CD14-positive monocyte (primary cell): Measurements from ENCODE around the gene WDR18. TPM values are rescaled to one million over a fixed set of nuclear protein-coding genes. Genes with fewer than 3 reads are reported as not detected.
"Not testable (repeated sequence)": the region's sequence is repeated elsewhere in the genome, so short reads cannot be mapped to it uniquely, and the experiment has no call there.

Experiments
- DNase-seq, 3 donors: peaks; one replicate each; pipeline ENCODE4 v3.0.0-alpha.2; 2011 to 2022
- H2AFZ ChIP-seq: 2 replicates; pipeline ENCODE4 v1.6.0; 2012; ENCODE audit warnings: mild to moderate bottlenecking, low read depth, low read length, inconsistent platforms; ENCODE audit not compliant: insufficient read depth, poor library complexity, severe bottlenecking
- H3K27ac ChIP-seq, 2 donors: 1 replicate in 1 of 2; 2 replicates in 1 of 2; pipeline ENCODE4 v1.5.1; 2012 to 2013; ENCODE audit warnings: low read length in 2 of 2, control low read depth in 1 of 2, inconsistent platforms in 1 of 2, low read depth in 1 of 2, mild to moderate bottlenecking in 1 of 2
- H3K27me3 ChIP-seq, 2 donors: one replicate each; pipeline versions ENCODE4 v1.6.0 to v1.6.1; 2011 to 2013; ENCODE audit warnings: low read length in 2 of 2; ENCODE audit not compliant: control insufficient read depth in 2 of 2, insufficient read depth in 2 of 2
- H3K36me3 ChIP-seq, 2 donors: replicated peaks in 1 of 2; 1 replicate in 1 of 2; 2 replicates in 1 of 2; pipeline versions ENCODE4 v1.5.1 to v1.6.1; 2012 to 2013; ENCODE audit warnings: low read length in 2 of 2, control low read depth in 1 of 2, inconsistent platforms in 1 of 2, mild to moderate bottlenecking in 1 of 2; ENCODE audit not compliant: insufficient read depth in 2 of 2, control insufficient read depth in 1 of 2
- H3K4me1 ChIP-seq, 2 donors: 1 replicate in 1 of 2; 2 replicates in 1 of 2; pipeline versions ENCODE4 v1.5.1 to v1.6.1; 2012 to 2013; ENCODE audit warnings: low read length in 2 of 2, control low read depth in 1 of 2, inconsistent platforms in 1 of 2, mild to moderate bottlenecking in 1 of 2, moderate library complexity in 1 of 2; ENCODE audit not compliant: insufficient read depth in 2 of 2, control insufficient read depth in 1 of 2
- H3K4me2 ChIP-seq: replicated peaks from 2 replicates; pipeline ENCODE3; 2012; ENCODE audit warnings: low read length, moderate library complexity, mild to moderate bottlenecking; ENCODE audit not compliant: poor library complexity, severe bottlenecking; ENCODE audit errors: extremely low read depth
- H3K4me3 ChIP-seq, 3 experiments: fragments of 200-600 bp in 1 of 3; sonication (generic) in 1 of 3; replicated peaks in 1 of 3; 1 replicate in 2 of 3; 2 replicates in 1 of 3; pipeline ENCODE4 v1.5.1; 2011 to 2013; ENCODE audit warnings: low read length in 3 of 3, mild to moderate bottlenecking in 3 of 3, control low read depth in 2 of 3, low read depth in 2 of 3, inconsistent platforms in 1 of 3, moderate library complexity in 1 of 3
- H3K79me2 ChIP-seq: 2 replicates; pipeline ENCODE4 v1.6.0; 2012; ENCODE audit warnings: mild to moderate bottlenecking, control low read depth, inconsistent platforms, low read length, moderate library complexity; ENCODE audit not compliant: insufficient read depth
- H3K9ac ChIP-seq: 2 replicates; pipeline ENCODE4 v1.6.0; 2017; ENCODE audit warnings: low read length, mild to moderate bottlenecking; ENCODE audit not compliant: insufficient read depth, poor library complexity, severe bottlenecking
- H3K9me3 ChIP-seq, 2 donors: replicated peaks in 1 of 2; 1 replicate in 1 of 2; 2 replicates in 1 of 2; pipeline versions ENCODE4 v1.5.1 to v1.6.1; 2012 to 2013; ENCODE audit warnings: low read length in 2 of 2, control low read depth in 1 of 2; ENCODE audit not compliant: control insufficient read depth in 1 of 2, insufficient read depth in 1 of 2
- H4K20me1 ChIP-seq: 2 replicates; pipeline ENCODE4 v1.6.0; 2012; ENCODE audit warnings: mild to moderate bottlenecking, low read length, control low read depth, moderate library complexity; ENCODE audit not compliant: insufficient read depth
- H3K27ac Mint-ChIP-seq, 7 donors: one replicate each; pipeline ENCODE4 v1.8.0; 2020; ENCODE audit warnings: mild to moderate bottlenecking in 7 of 7, mixed read lengths in 7 of 7, moderate library complexity in 6 of 7, inconsistent platforms in 2 of 7
- H3K27me3 Mint-ChIP-seq, 3 donors: one replicate each; pipeline ENCODE4 v1.8.0; 2021 to 2022; ENCODE audit warnings: low read depth in 3 of 3, mild to moderate bottlenecking in 3 of 3, mixed read lengths in 3 of 3, moderate library complexity in 3 of 3, inconsistent platforms in 1 of 3
- H3K36me3 Mint-ChIP-seq, 2 donors: one replicate each; pipeline ENCODE4 v1.8.0; 2020; ENCODE audit warnings: mixed read lengths in 2 of 2, inconsistent platforms in 1 of 2, mild to moderate bottlenecking in 1 of 2
- H3K4me1 Mint-ChIP-seq: one replicate; pipeline ENCODE4 v1.8.0; 2020; ENCODE audit warnings: mild to moderate bottlenecking, mixed read lengths
- H3K4me3 Mint-ChIP-seq, 2 donors: one replicate each; pipeline ENCODE4 v1.8.0; 2020; ENCODE audit warnings: mild to moderate bottlenecking in 2 of 2, mixed read lengths in 2 of 2, moderate library complexity in 1 of 2
- H3K9me3 Mint-ChIP-seq, 7 donors: one replicate each; pipeline ENCODE4 v1.8.0; 2020 to 2022; ENCODE audit warnings: mixed read lengths in 7 of 7, mild to moderate bottlenecking in 6 of 7, moderate library complexity in 6 of 7, inconsistent platforms in 2 of 7
- CTCF ChIP-seq: fragments of 200-600 bp; IDR thresholded peaks from one replicate; pipeline ENCODE4 v1.8.0; 2022; ENCODE audit warnings: antibody characterized with exemption, mild to moderate bottlenecking
- WGBS: methylation state at CpG from one replicate; pipeline ENCODE4 v1.1.5; 2013; ENCODE audit warnings: missing lambda C conversion rate; ENCODE audit not compliant: insufficient coverage; 5-methylcytosine and 5-hydroxymethylcytosine counted together
- intact Hi-C, 2 donors: fragments of 100-400 bp; cut with micrococcal nuclease; formaldehyde crosslinking; loops; one replicate each; pipeline versions ENCODE4 v1.15.0 to v1.15.1; 2023
- polyA plus RNA-seq, 3 donors: library from polyadenylated mRNA; depleted of rRNA in 1 of 3; unstranded in 2 of 3; stranded (reverse) in 1 of 3; fragments of 300-500 nt in 2 of 3; fragments of >200 nt in 1 of 3; fragmentation: Illumina TruSeq in 2 of 3; gene quantifications; 1 replicate in 2 of 3; 2 replicates in 1 of 3; pipeline ENCODE4 v1.2.3, GENCODE V29; 2012 to 2021

Gene WDR18
- polyA plus RNA-seq, 3 donors: 21.3 to 52.7 (median 49.9) TPM

- intact Hi-C loops: loop anchor here in 1 of 2 donors (2.0 to 10.0 kb wide), 3 partner anchors 20 to 84 kb away; partner anchors contain the start of genes ABCA7, ARHGAP45 and GPX4
- TF ChIP-seq CTCF: no peak
- H3K27me3 Mint-ChIP-seq: no peaks in the 10 kb centered on the region
- no peaks in the 10 kb centered on the region for H3K9me3 ChIP-seq
- H3K36me3 ChIP-seq: peaks cover 0 to 8% of the 10 kb centered on the region in 2 donors
- peak within 1 kb of the TSS; percentile 97 for H3K4me2 ChIP-seq
- peak within 1 kb of the TSS; percentile 84 to 99 for H3K27ac ChIP-seq
- peaks cover 50% of the 10 kb centered on the region for H3K79me2 ChIP-seq
- H3K4me3 Mint-ChIP-seq: peak within 1 kb of the TSS; percentile 88 to 94
- peak within 1 kb of the TSS; percentile 95 to 99 (median 98) for H3K27ac Mint-ChIP-seq
- H3K4me1 Mint-ChIP-seq: peaks cover 46% of the 10 kb centered on the region
- peak within 1 kb of the TSS; percentile 45 to 96 (median 96) for H3K4me3 ChIP-seq
- peaks cover 48% of the 10 kb centered on the region for H4K20me1 ChIP-seq
- DNase-seq: peak; percentile 95 to 98 (median 97)
- peak within 1 kb of the TSS; percentile 91 for H3K9ac ChIP-seq
- H3K36me3 Mint-ChIP-seq: peaks cover 2 to 16% of the 10 kb centered on the region in 2 donors
- H3K9me3 Mint-ChIP-seq: no peaks in the 10 kb centered on the region
- no peaks in the 10 kb centered on the region for H3K27me3 ChIP-seq
- under 1% methylated on average over 48 of the region's 68 CpGs for WGBS
- peaks cover 53 to 55% of the 10 kb centered on the region in 2 donors for H3K4me1 ChIP-seq
- H2AFZ ChIP-seq: peak within 1 kb of the TSS; percentile 51
These were observed 36.8 kb downstream of the WDR18 start, which contains the start of gene TMEM259 for GRCh38 chr19:1020868-1021425. Gene TMEM259, minus strand, starts transcription at chr19:1021123. Its CDS starts 127 bp downstream, at chr19:1020996.

DNA sequence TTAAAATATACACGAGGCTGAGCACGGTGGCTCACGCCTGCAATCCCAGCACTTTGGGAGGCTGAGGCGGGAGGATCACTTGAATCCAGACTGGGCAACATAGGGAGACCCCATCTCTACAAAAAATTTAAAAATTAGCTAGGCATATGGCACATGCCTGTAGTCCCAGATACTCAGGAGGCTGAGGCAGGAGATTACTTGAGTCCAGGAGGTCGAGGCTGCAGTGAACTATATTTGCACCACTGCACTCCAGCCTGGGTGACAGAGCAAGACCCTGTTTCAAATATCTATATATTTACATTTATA is 39.7 kb downstream of the WDR18 start:
- H3K4me3 Mint-ChIP-seq, H3K27me3 ChIP-seq, H3K4me3 ChIP-seq, H3K9me3 ChIP-seq, H3K4me2 ChIP-seq, H3K36me3 Mint-ChIP-seq, DNase-seq, H3K36me3 ChIP-seq, H3K27me3 Mint-ChIP-seq, H3K9ac ChIP-seq, H2AFZ ChIP-seq, H3K9me3 Mint-ChIP-seq, H3K27ac ChIP-seq: not testable (repeated sequence)
- 96% methylated on average over 4 of the region's 5 CpGs for WGBS
- intact Hi-C loops: loop anchor here (2.0 to 10.0 kb wide), 3 partner anchors 15 to 81 kb away; partner anchors contain the start of genes ARHGAP45 (in 1 of the 2) and GPX4 (in 1 of the 2)
- H4K20me1 ChIP-seq: peaks cover 39% of the 10 kb centered on the region
- H3K4me1 ChIP-seq: peaks cover 44 to 50% of the 10 kb centered on the region in 2 donors
- H3K4me1 Mint-ChIP-seq: peaks cover 30% of the 10 kb centered on the region
- H3K27ac Mint-ChIP-seq: peak overlapping the region in 1 of 7 donors; percentile 25
- H3K79me2 ChIP-seq: peaks cover 50% of the 10 kb centered on the region

- H3K36me3 ChIP-seq, H3K4me3 ChIP-seq, H3K4me2 ChIP-seq, H3K36me3 Mint-ChIP-seq, H3K9ac ChIP-seq, H3K27ac ChIP-seq, H2AFZ ChIP-seq, H3K27me3 ChIP-seq, H3K9me3 ChIP-seq, H3K27me3 Mint-ChIP-seq, DNase-seq, H3K9me3 Mint-ChIP-seq, H3K27ac Mint-ChIP-seq, H3K4me3 Mint-ChIP-seq: not testable (repeated sequence)
- WGBS: 60% methylated on average over 1 of the region's 6 CpGs
- intact Hi-C loops: loop anchor here (2.0 to 10.0 kb wide), 2 partner anchors 14 to 80 kb away; partner anchors contain the start of gene GPX4 (in 1 of the 2)
- peaks cover 24% of the 10 kb centered on the region for H3K4me1 Mint-ChIP-seq
- peaks cover 39% of the 10 kb centered on the region for H4K20me1 ChIP-seq
- H3K4me1 ChIP-seq: peaks cover 37 to 50% of the 10 kb centered on the region in 2 donors
- H3K79me2 ChIP-seq: peaks cover 50% of the 10 kb centered on the region
These were observed 40.9 kb downstream of the WDR18 start for GRCh38 chr19:1025080-1025479.
